ENCODE measurements around the gene STK32B.

STK32B gene

GRCh38 chr4:5124876-5125275, 73.6 kb downstream of the STK32B start:
- no peak for DNase-seq (ENCODE audit: low read depth in 2 of 2)

GRCh38 chr4:5125321-5125720, 74.0 kb downstream of the STK32B start:
- no peak for DNase-seq (ENCODE audit: low read depth in 2 of 2)

DNA sequence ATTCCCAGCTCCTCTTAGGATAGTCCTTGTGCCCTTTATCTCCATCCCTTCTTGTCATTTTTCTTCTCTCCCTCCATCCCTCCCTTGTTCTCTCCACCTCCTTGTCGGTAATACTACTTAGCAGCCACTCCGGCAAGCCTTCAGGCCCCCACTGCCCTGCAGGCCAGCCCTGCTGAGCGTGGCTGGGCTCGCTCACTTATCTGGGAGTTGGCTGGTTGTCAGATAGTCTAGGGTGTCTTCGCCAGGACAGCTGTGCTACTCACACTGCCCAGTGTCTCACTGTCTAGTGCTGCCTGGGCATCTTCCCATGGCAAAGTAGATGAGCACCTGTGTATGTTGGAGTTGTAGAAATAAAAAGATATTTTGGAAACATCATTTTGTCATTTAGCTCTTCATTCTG, 75.0 kb downstream of the STK32B start:
- no peak for DNase-seq (ENCODE audit: low read depth in 2 of 2)

- no peak for DNase-seq (ENCODE audit: low read depth in 2 of 2)
Observed at GRCh38 chr4:5126857-5127256, 75.6 kb downstream of the STK32B start.

- no peak for DNase-seq (ENCODE audit: low read depth in 2 of 2)
Observed at GRCh38 chr4:5127556-5127955, 76.3 kb downstream of the STK32B start.

GRCh38 chr4:5128569-5128968, 77.3 kb downstream of the STK32B start:
- DNase-seq (ENCODE audit: low read depth in 2 of 2), result no peak

DNA sequence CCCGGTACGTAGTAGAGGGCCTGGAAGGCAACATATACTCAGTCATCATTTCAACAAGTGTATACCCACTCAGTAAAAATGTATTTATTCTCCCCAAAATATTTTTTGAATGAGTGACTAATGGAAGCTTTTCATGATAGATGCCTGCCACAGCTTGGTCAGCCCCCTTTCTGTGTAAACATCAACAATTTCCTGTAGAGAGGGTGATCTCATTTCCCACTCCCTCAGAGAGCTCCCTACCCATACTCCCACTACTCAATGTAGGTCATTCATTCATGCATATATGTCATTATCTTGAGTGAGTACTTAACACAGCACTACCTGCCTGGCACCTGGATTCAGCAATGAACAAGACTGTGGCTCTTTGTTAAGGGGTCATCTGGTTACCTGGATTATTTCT, 81.9 kb downstream of the STK32B start:
- DNase-seq (ENCODE audit: low read depth in 2 of 2), result no peak

DNA sequence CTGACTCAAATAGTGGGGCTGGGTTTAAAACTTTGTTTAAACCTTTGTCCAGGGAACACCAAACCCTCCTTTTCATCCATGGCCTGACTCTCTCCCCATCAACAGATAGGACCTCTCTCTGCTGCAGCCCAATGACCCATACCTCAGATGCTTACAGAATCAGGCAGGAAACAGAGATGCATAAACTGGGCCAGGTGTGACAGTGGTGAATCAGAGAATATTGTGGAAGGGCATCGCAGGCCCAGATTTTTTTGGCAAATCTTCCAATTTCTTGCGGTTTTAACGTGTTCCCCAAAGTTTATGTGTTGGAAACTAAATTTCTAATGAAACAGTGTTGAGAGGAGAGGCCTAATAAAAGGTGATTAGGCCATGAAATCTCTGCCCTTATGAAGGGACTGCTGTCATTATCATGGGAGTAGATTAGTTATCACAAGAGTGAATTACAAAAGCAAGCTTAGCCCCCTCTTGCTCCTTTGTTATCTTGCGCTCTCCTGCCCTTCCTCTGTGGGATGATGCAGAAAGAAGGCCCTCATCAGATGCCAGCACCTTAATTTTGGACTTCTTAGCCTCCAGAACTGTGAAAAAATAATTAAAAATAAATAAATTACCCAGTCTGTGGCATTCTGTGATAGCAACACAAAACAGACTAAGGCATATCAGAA, 82.8 kb downstream of the STK32B start:
- DNase-seq (ENCODE audit: low read depth in 2 of 2), result no peak

DNA sequence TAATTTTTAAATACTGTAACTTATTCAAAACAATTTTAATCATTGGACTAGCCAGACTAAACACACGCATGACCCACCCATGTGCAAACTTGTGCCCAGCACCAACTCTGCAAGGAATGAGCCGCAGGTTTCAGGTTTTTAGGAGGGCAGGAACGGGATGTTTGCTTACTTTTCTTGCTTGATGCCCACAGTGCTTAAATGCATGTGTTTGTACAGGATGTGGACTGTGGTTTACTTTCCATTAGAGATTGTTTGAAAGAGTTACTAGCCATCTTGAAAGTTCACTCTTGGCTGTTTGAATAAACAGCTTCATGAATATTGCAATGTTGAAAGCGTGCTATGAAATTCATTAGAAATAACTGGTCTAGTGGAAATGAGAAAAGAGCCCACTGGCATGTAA, 83.3 kb downstream of the STK32B start:
- DNase-seq (ENCODE audit: low read depth in 2 of 2), result no peak

GRCh38 chr4:5137226-5137625, 85.9 kb downstream of the STK32B start:
- DNase-seq (ENCODE audit: low read depth in 2 of 2), result no peak

GRCh38 chr4:5137927-5138326, 86.6 kb downstream of the STK32B start:
- DNase-seq (ENCODE audit: low read depth in 2 of 2), result no peak

GRCh38 chr4:5138389-5138788, 87.1 kb downstream of the STK32B start:
- DNase-seq (ENCODE audit: low read depth in 2 of 2), result no peak

- no peak for DNase-seq (ENCODE audit: low read depth in 2 of 2)
Observed at GRCh38 chr4:5139141-5139540, 87.9 kb downstream of the STK32B start.

DNA sequence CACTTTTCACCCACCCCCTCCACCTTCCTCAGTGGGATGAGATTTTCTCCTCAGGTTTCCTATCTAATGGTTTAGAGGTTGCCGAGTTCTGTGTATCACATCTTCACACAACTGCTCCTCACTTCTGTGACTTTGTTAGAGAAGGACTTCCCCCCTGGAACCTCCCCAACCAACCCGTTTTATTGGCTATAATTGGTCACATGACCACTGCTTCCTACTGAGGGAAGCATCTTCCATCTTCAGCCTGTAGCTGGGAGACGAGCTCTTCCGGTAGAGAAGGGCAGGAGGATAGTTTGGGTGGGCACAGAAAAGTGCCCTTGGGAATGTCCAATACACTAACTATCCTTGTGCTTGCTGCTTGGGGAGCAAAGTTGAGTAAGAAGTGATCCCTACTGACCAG, 90.5 kb downstream of the STK32B start:
- DNase-seq (ENCODE audit: low read depth in 2 of 2), result no peak

- no peak for DNase-seq (ENCODE audit: low read depth in 2 of 2)
Observed at GRCh38 chr4:5142726-5143125, 91.4 kb downstream of the STK32B start.

GRCh38 chr4:5143306-5143861, 92.1 kb downstream of the STK32B start:
- no peak for DNase-seq (ENCODE audit: low read depth in 2 of 2)

DNA sequence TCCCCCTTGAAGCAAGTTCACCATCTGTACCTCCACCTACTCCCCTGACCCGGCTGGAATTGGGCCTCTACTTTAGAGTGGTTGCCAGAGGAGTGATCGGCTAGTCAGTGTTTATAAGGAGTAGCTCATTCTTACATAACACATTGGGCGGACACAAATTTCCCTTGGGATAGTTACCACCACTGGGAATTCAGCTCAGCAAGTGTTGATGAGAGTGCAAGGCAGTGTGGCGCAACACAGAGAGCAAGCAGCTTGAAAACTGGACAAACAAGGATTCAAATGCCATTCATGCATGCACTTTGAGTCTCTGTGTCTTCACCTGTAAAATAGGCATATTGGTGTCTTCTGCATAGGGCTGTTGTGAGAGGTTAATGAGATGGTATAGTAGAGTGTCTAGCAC, 92.7 kb downstream of the STK32B start:
- no peak for DNase-seq (ENCODE audit: low read depth in 2 of 2)

- DNase-seq (ENCODE audit: low read depth in 2 of 2), result no peak
Observed at GRCh38 chr4:5144384-5144783, 93.1 kb downstream of the STK32B start.

DNA sequence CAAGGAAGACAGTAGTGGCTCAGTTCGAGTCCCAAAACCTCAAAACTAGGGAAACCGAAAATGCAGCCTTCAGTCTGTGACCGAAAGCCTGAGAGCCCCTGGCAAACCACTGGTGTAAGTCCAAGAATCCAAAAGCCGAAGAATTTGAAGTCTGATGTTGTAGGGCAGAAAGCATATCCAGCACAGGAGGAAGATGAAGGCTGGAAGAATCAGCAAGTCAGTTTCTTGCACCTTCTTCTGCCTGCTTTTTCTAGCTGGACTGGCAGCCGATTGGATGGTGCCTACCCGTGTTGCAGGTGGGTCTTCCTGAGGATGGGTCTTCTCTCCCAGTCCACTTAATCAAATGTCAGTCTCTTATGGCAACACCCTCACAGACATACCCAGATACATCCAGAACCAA, 95.0 kb downstream of the STK32B start:
- no peak for DNase-seq (ENCODE audit: low read depth in 2 of 2)

- DNase-seq (ENCODE audit: low read depth in 2 of 2), result no peak
Observed at GRCh38 chr4:5152521-5152920, 101.2 kb downstream of the STK32B start.

DNA sequence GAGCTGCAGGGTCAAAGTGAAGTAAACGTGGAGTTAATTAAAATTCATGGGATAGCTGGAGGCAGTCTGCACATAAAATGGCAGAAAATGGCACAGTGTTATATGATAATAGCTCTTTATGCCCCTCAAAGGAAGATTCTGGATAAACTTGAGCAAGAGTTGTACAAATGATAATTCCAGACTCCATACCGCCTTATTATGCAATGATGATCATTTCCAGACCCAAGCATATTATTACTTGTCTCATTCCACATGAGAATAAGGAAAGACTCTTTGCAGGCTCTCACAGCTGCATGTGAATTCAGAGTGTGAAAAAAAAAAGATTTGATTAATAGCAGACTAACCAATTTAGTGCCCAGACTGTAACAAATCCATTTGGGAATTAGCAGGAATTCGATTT, 105.4 kb downstream of the STK32B start:
- DNase-seq (ENCODE audit: low read depth in 2 of 2), result no peak

- no peak for DNase-seq (ENCODE audit: low read depth in 2 of 2)
Observed at GRCh38 chr4:5157791-5158770, 106.8 kb downstream of the STK32B start.

GRCh38 chr4:5158825-5159224, 107.5 kb downstream of the STK32B start:
- no peak for DNase-seq (ENCODE audit: low read depth in 2 of 2)

Measured in stimulated activated CD8-positive, alpha-beta memory T cell treated with anti-CD3 and anti-CD28 coated beads, Interleukin-2, amount 100 ng/mL, for 1 hour (primary cell).